GM06990 (cell line): Measurements from ENCODE around the gene UBXN1.

Experiments
- DNase-seq: peaks from one replicate; pipeline ENCODE4 v3.0.0-alpha.2; 2011; ENCODE audit not compliant: insufficient read length; ENCODE audit errors: extremely low read depth
- H3K27me3 ChIP-seq: replicated peaks from 2 replicates; pipeline ENCODE4 v1.6.0; 2011; ENCODE audit warnings: low read length; ENCODE audit not compliant: control insufficient read depth, insufficient read depth
- H3K36me3 ChIP-seq: 2 replicates; pipeline ENCODE4 v1.5.1; 2011; ENCODE audit warnings: low read length; ENCODE audit not compliant: control insufficient read depth, insufficient read depth
- H3K4me3 ChIP-seq: replicated peaks from 2 replicates; pipeline ENCODE4 v1.5.1; 2011; ENCODE audit warnings: low read depth, mild to moderate bottlenecking, control low read depth, low read length
- CTCF ChIP-seq: IDR thresholded peaks from 2 replicates; pipeline ENCODE4 v1.5.1; 2011; ENCODE audit warnings: low read length, control low read depth, mild to moderate bottlenecking, inconsistent platforms; ENCODE audit not compliant: insufficient read depth, poor library complexity, severe bottlenecking

UBXN1 gene

GRCh38 chr11:62689421-62690183 lies 10.7 kb upstream of the UBXN1 start, which contains the start of gene LRRN4CL:
Gene LRRN4CL, minus strand, starts transcription at chr11:62689530. Its CDS starts 1,022 bp downstream, at chr11:62688508.
- Histone ChIP-seq H3K4me3 (no peak within 1 kb of the TSS), H3K36me3 (peaks cover 25% of the 10 kb centered on the region), H3K27me3 (no peaks in the 10 kb centered on the region)
- no peak for TF ChIP-seq CTCF
- no peak for DNase-seq

- Histone ChIP-seq H3K36me3 (peaks cover 25% of the 10 kb centered on the region), H3K27me3 (no peaks in the 10 kb centered on the region)
Measured at GRCh38 chr11:62688491-62688890, 9.6 kb upstream of the UBXN1 start.

GRCh38 chr11:62687508-62688396 lies 8.9 kb upstream of the UBXN1 start:
- Histone ChIP-seq H3K27me3 (no peaks in the 10 kb centered on the region), H3K36me3 (peaks cover 23% of the 10 kb centered on the region), H3K4me3 (no peak overlapping the region)
- DNase-seq, result no peak
- TF ChIP-seq CTCF, result no peak

More at GRCh38 chr11:62688491-62688890, 9.6 kb upstream of the UBXN1 start:
- DNase-seq, result no peak
- no peak for TF ChIP-seq CTCF
- H3K4me3 ChIP-seq, result no peak overlapping the region

GRCh38 chr11:62682518-62682917 lies 3.6 kb upstream of the UBXN1 start:
- Histone ChIP-seq H3K36me3 (peaks cover under 1% of the 10 kb centered on the region), H3K27me3 (no peaks in the 10 kb centered on the region), H3K4me3 (no peak overlapping the region)
- no peak for TF ChIP-seq CTCF
- DNase-seq, result no peak

- H3K4me3 ChIP-seq, result no peak overlapping the region
- TF ChIP-seq CTCF, result peak; percentile 65
- peaks cover 7% of the 10 kb centered on the region for H3K36me3 ChIP-seq
- H3K27me3 ChIP-seq, result no peaks in the 10 kb centered on the region
- no peak for DNase-seq
Measured at GRCh38 chr11:62680825-62681240, 2.0 kb upstream of the UBXN1 start.
